ENCODE data around the gene IGF2R. TPM values are rescaled to one million over a fixed set of nuclear protein-coding genes. Genes with fewer than 3 reads are reported as not detected.
"Not testable (repeated sequence)": the region's sequence is repeated elsewhere in the genome, so short reads cannot be mapped to it uniquely, and the experiment has no call there.

IGF2R gene
- total RNA-seq, 2 donors from 2014 or later = 50.1 to 56.2 TPM

DNA sequence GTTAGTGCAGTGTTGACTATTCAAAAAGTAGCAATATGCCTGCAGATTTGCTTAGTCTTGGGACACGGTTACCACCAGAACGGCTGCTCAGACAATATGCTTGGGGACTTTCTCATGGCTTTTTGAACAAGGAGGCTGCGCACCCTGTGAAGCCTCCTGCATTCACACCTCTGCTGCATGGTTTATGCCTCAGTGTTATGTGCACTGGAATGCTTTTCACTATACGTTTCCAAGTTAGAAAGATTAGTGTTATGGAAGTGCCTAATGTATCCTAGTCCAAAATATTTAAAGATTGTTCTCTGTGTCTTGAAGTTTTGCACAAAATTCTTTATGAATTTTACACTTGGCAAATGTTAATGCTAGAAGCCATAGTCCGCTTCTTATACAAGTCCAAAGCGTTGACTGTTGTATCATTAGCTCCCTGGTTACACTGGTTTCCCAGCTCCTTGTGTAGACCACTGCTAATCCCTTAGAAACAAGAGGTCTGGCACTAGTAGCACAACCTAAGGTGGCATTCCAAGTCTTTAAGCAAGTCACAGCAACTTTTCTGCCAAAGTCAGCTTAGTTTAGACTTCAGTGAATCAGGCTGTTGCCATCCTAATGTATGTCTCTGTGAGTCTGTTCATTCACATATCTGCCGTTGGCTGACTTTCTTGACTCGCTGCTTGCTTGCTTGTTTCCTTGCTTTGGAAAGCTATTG lies 126.4 kb downstream of the IGF2R start:
- intact Hi-C loops (cut with DNase I) = no loop called here
- DNase-seq = no peak
- no peak for ATAC-seq

- intact Hi-C loops (cut with DNase I) = no loop called here
- DNase-seq (no peak), ATAC-seq (peak in 1 of 2 donors; percentile 10)
Measured at GRCh38 chr6:160101277-160102205, 132.7 kb downstream of the IGF2R start.

- ATAC-seq (no peak), DNase-seq (no peak)
- intact Hi-C loops (cut with DNase I) = no loop called here
Measured at GRCh38 chr6:160102399-160102798, 133.5 kb downstream of the IGF2R start.

GRCh38 chr6:160102956-160103824 lies 134.3 kb downstream of the IGF2R start:
- ATAC-seq = peak in 1 of 2 donors; percentile 9
- no peak for DNase-seq
- intact Hi-C loops (cut with DNase I) = no loop called here

DNA sequence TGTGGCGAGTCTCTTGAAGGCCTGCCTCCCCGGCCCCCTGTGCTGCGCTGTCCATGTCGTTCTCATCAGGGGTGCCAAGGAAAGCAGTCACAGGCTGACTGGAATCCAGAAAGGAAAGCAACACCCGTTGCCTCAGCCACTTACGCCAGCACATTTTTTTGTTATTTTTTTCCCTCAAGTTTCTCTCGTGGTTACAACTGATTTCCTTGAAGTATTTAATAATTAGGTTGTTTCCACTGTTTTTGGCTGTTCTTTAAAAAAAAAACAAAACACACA lies 134.9 kb downstream of the IGF2R start:
- ATAC-seq (peak in 1 of 2 donors; percentile 49), DNase-seq (no peak)
- intact Hi-C loops (cut with DNase I) = no loop called here

- ATAC-seq = no peak
- DNase-seq = no peak
- intact Hi-C loops (cut with DNase I) = no loop called here
Measured at GRCh38 chr6:160104821-160105517, 136.1 kb downstream of the IGF2R start.

- ATAC-seq = no peak
- DNase-seq = no peak
- intact Hi-C loops (cut with DNase I) = no loop called here
Measured at GRCh38 chr6:160106010-160106409, 137.1 kb downstream of the IGF2R start.

DNA sequence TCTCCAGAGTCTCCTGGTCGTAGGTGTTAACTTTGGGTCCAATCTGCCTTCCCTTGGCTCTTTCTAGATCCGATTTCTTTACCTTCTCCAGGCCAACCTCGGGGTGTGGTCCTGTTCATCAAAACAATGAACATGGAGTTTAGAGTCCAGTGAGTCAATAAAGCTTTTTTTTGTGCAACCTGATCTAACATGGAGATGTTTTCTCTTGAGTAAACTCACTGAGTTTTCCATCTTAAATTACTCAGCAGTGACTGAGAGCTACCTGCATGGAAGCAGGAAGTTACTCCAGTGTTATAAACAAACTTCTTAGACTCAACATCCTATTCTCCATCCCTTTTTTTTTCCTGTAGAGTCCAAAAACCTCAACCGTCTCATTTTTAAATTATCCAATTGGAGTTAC lies 137.8 kb downstream of the IGF2R start:
- no peak for ATAC-seq
- intact Hi-C loops (cut with DNase I) = no loop called here
- no peak for DNase-seq

- intact Hi-C loops (cut with DNase I) = no loop called here
- DNase-seq = no peak
- ATAC-seq = no peak
Measured at GRCh38 chr6:160108077-160108476, 139.2 kb downstream of the IGF2R start.

GRCh38 chr6:160110586-160111123 lies 141.8 kb downstream of the IGF2R start:
- intact Hi-C loops (cut with DNase I) = no loop called here
- DNase-seq (no peak), ATAC-seq (no peak)

- ATAC-seq (no peak), DNase-seq (no peak)
- intact Hi-C loops (cut with DNase I) = no loop called here
Measured at GRCh38 chr6:160111806-160112205, 142.9 kb downstream of the IGF2R start.

DNA sequence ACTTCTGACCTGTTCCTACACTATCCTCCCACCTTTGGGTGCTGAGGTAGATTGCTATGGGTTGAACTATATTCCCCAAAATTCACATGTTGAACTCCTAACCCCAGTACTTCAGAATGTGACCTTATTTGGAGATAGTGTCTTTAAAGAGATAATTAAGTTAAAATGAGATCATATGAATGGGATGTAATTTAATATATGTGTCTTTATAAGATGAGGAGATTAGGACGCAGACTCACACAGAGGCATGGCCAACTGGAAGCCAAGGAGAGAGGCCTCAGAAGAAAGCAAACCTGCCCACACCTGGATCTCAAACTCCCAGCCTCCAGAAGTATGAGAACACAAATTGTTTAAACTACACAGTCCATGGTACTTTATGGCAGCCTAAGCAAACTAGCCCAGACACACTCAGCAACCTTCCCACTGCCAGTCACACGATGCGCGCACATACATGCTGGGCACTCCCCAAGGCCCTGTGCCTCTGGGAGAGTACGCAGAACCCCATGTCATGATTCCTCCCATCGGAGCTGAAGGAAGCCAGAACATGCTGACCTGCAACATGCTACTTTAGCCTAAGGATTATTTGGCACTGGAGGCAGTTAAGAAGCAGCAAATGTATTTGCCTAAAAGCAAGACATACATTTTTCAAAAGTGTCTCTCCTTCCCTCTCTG lies 143.9 kb downstream of the IGF2R start:
- ATAC-seq (no peak), DNase-seq (no peak)
- intact Hi-C loops (cut with DNase I) = no loop called here

- ATAC-seq; DNase-seq; intact Hi-C loops (cut with DNase I): not testable (repeated sequence)
Measured at GRCh38 chr6:160114536-160114935, 145.7 kb downstream of the IGF2R start.

- ATAC-seq = no peak
- intact Hi-C loops (cut with DNase I) = no loop called here
- no peak for DNase-seq
Measured at GRCh38 chr6:160115421-160115820, 146.5 kb downstream of the IGF2R start.

GRCh38 chr6:160116411-160116810 lies 147.5 kb downstream of the IGF2R start:
- ATAC-seq = no peak
- no peak for DNase-seq
- intact Hi-C loops (cut with DNase I) = no loop called here

DNA sequence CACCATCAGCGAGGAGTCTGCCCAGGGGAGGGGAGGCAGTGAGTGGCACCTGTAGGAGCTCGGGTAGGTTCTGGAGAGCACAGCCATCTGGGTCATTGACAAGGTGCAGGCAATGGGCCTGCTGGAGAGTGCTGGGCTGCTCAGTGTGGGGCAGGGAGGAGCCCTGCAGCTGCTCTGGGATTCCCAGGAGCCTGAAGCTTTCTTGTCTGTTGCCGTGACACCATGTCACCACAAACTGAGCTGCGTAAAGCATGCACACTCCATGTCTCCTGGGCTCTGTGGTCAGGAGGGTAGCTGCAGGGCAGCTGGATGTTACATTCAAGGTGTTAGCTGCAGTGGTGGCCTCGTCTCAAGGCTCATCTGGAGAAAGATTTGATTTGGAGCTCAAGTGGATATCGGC lies 148.3 kb downstream of the IGF2R start:
- no peak for DNase-seq

DNA sequence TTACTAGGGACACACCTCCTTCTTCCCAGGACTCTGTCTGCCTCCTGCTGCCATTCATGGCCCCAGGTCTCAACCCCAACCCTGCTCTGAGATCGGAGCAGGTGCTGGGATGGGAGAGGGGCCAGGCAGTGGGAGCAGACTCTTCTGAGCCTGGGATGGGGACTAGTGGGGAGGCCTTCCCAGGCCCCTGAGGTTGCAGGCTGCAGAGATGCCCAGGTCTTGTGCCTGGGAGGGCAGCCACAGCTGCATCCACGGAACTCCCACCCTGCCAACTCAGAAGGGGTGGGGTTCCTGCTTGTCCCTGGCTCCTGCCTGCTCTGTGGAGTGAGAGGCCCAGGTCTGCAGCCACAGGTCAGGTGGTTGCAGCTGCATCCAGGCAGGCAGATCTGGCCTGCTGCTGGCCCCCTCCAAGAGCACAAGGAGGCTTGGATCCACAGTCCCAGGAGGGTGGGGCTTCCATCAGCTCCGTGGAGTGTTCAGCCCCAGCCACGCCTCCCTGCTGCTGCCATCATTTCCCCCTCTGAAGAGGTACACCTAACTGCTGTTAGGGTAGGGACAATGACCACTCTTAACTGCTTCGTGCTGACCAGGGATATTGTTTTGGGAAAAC lies 149.8 kb downstream of the IGF2R start:
- DNase-seq = no peak
- ATAC-seq = no peak
- intact Hi-C loops (cut with DNase I) = no loop called here

More for the DNA sequence above, 148.3 kb downstream of the IGF2R start:
- intact Hi-C loops (cut with DNase I) = no loop called here
- ATAC-seq = no peak

- no peak for ATAC-seq
- intact Hi-C loops (cut with DNase I) = no loop called here
- no peak for DNase-seq
Measured at GRCh38 chr6:160120087-160120486, 151.2 kb downstream of the IGF2R start.
